ENCODE results near the gene CDKAL1.
"Not testable (repeated sequence)": the region's sequence is repeated elsewhere in the genome, so short reads cannot be mapped to it uniquely, and the experiment has no call there.

CDKAL1 gene

GRCh38 chr6:20830576-20830975, 296.3 kb downstream of the CDKAL1 start:
- Histone ChIP-seq H3K27me3 (ENCODE audit: insufficient read depth, low read depth) (no peaks in the 10 kb centered on the region), H3K79me2 (ENCODE audit: insufficient read depth, low read depth) (no peaks in the 10 kb centered on the region), H3K36me3 (ENCODE audit: insufficient read depth) (no peaks in the 10 kb centered on the region), H3K4me1 (ENCODE audit: low read depth, poor library complexity, severe bottlenecking) (no peaks in the 10 kb centered on the region), H3K9ac (no peak overlapping the region), H3K27ac (no peak overlapping the region), H4K20me1 (ENCODE audit: insufficient read depth) (no peaks in the 10 kb centered on the region), H2AFZ (ENCODE audit: low read depth) (no peak overlapping the region), H3K4me3 (IDR thresholded peaks at IDR 0.05; ENCODE audit: insufficient read depth, low read depth, low read length) (no peak overlapping the region), H3K4me2 (no peak overlapping the region)
- TF ChIP-seq CTCF (conservative IDR thresholded peaks at IDR 0.05; ENCODE audit: low read depth, low read length): no peak

- not testable (repeated sequence) for H3K36me3 ChIP-seq (ENCODE audit: insufficient read depth); H3K4me3 ChIP-seq (IDR thresholded peaks at IDR 0.05; ENCODE audit: insufficient read depth, low read depth, low read length); H3K9ac ChIP-seq; H3K4me1 ChIP-seq (ENCODE audit: low read depth, poor library complexity, severe bottlenecking); H3K4me2 ChIP-seq; H4K20me1 ChIP-seq (ENCODE audit: insufficient read depth); H2AFZ ChIP-seq (ENCODE audit: low read depth); H3K27me3 ChIP-seq (ENCODE audit: insufficient read depth, low read depth); H3K79me2 ChIP-seq (ENCODE audit: insufficient read depth, low read depth); H3K27ac ChIP-seq
Measured at GRCh38 chr6:20831251-20831650, 297.0 kb downstream of the CDKAL1 start.

GRCh38 chr6:20833881-20834515, 299.7 kb downstream of the CDKAL1 start:
- H3K36me3 ChIP-seq (ENCODE audit: insufficient read depth): no peaks in the 10 kb centered on the region
- no peak overlapping the region for H3K4me3 ChIP-seq (IDR thresholded peaks at IDR 0.05; ENCODE audit: insufficient read depth, low read depth, low read length)
- no peak overlapping the region for H3K27ac ChIP-seq
- H3K9ac ChIP-seq: no peak overlapping the region
- TF ChIP-seq CTCF (conservative IDR thresholded peaks at IDR 0.05; ENCODE audit: low read depth, low read length): no peak
- no peak overlapping the region for H3K4me2 ChIP-seq
- H4K20me1 ChIP-seq (ENCODE audit: insufficient read depth): no peaks in the 10 kb centered on the region
- no peaks in the 10 kb centered on the region for H3K4me1 ChIP-seq (ENCODE audit: low read depth, poor library complexity, severe bottlenecking)
- H3K27me3 ChIP-seq (ENCODE audit: insufficient read depth, low read depth): no peaks in the 10 kb centered on the region
- H3K79me2 ChIP-seq (ENCODE audit: insufficient read depth, low read depth): no peaks in the 10 kb centered on the region
- H2AFZ ChIP-seq (ENCODE audit: low read depth): no peak overlapping the region

- Histone ChIP-seq H4K20me1 (ENCODE audit: insufficient read depth) (no peaks in the 10 kb centered on the region), H3K4me3 (IDR thresholded peaks at IDR 0.05; ENCODE audit: insufficient read depth, low read depth, low read length) (no peak overlapping the region), H3K27me3 (ENCODE audit: insufficient read depth, low read depth) (no peaks in the 10 kb centered on the region), H3K27ac (no peak overlapping the region), H3K4me2 (no peak overlapping the region), H3K36me3 (ENCODE audit: insufficient read depth) (no peaks in the 10 kb centered on the region), H3K4me1 (ENCODE audit: low read depth, poor library complexity, severe bottlenecking) (peaks cover 3% of the 10 kb centered on the region), H3K79me2 (ENCODE audit: insufficient read depth, low read depth) (no peaks in the 10 kb centered on the region), H3K9ac (no peak overlapping the region), H2AFZ (ENCODE audit: low read depth) (no peak overlapping the region)
- TF ChIP-seq CTCF (conservative IDR thresholded peaks at IDR 0.05; ENCODE audit: low read depth, low read length): no peak
Measured at GRCh38 chr6:20835315-20836010, 301.2 kb downstream of the CDKAL1 start.

GRCh38 chr6:20837189-20837588, 302.9 kb downstream of the CDKAL1 start:
- H3K4me2 ChIP-seq: no peak overlapping the region
- no peak overlapping the region for H3K9ac ChIP-seq
- H3K79me2 ChIP-seq (ENCODE audit: insufficient read depth, low read depth): no peaks in the 10 kb centered on the region
- H4K20me1 ChIP-seq (ENCODE audit: insufficient read depth): no peaks in the 10 kb centered on the region
- no peak overlapping the region for H2AFZ ChIP-seq (ENCODE audit: low read depth)
- no peaks in the 10 kb centered on the region for H3K36me3 ChIP-seq (ENCODE audit: insufficient read depth)
- H3K4me1 ChIP-seq (ENCODE audit: low read depth, poor library complexity, severe bottlenecking): peaks cover 6% of the 10 kb centered on the region
- no peak overlapping the region for H3K4me3 ChIP-seq (IDR thresholded peaks at IDR 0.05; ENCODE audit: insufficient read depth, low read depth, low read length)
- H3K27ac ChIP-seq: no peak overlapping the region
- no peak for TF ChIP-seq CTCF (conservative IDR thresholded peaks at IDR 0.05; ENCODE audit: low read depth, low read length)
- H3K27me3 ChIP-seq (ENCODE audit: insufficient read depth, low read depth): no peaks in the 10 kb centered on the region
